Type B pancreatic cell (in vitro differentiated cells): ENCODE data around the gene MRM2. TPM values are rescaled to one million over a fixed set of nuclear protein-coding genes. Genes with fewer than 3 reads are reported as not detected.

Experiments
- DNase-seq: peaks from one replicate; pipeline ENCODE4 v3.0.0; 2021; ENCODE audit warnings: mixed read lengths; ENCODE audit not compliant: unreplicated experiment; ENCODE audit errors: extremely low spot score
- H3K27ac Mint-ChIP-seq: 2 replicates; pipeline ENCODE4 v1.8.0; 2021; ENCODE audit warnings: mild to moderate bottlenecking, mixed read lengths
- H3K27me3 Mint-ChIP-seq: 2 replicates; pipeline ENCODE4 v1.8.0; 2021; ENCODE audit warnings: mixed read lengths
- H3K36me3 Mint-ChIP-seq: 2 replicates; pipeline ENCODE4 v1.8.0; 2021; ENCODE audit warnings: mixed read lengths
- H3K4me1 Mint-ChIP-seq: one replicate; pipeline ENCODE4 v1.8.0; 2021; ENCODE audit warnings: mixed read lengths; ENCODE audit not compliant: unreplicated experiment
- H3K4me3 Mint-ChIP-seq: 2 replicates; pipeline ENCODE4 v1.8.0; 2021; ENCODE audit warnings: mild to moderate bottlenecking, mixed read lengths
- H3K9me3 Mint-ChIP-seq: 2 replicates; pipeline ENCODE4 v1.8.0; 2021; ENCODE audit warnings: mixed read lengths
- microRNA-seq: library from miRNA; unstranded; fragments of <30 nt; microRNA quantifications from one replicate; pipeline ENCODE4, GENCODE V29; 2020
- total RNA-seq: library from RNA; stranded (reverse); gene quantifications from 2 replicates; pipeline ENCODE4 v1.2.1, GENCODE V29; 2021; ENCODE audit warnings: low replicate concordance
- TF ChIP-seq, protein P1 (sequence below): fragments of 200-600 bp; sonication (generic); conservative IDR thresholded peaks from 2 replicates; pipeline ENCODE4 v1.5.0; 2021; ENCODE audit warnings: antibody characterized with exemption, mild to moderate bottlenecking

Gene MRM2
- total RNA-seq, 1 donor from 2014 or later, result 35.3 TPM

GRCh38 chr7:2192831-2193534 is 49.0 kb downstream of the MRM2 start:
- Mint-ChIP-seq H3K27ac (peak overlapping the region; percentile 92), H3K4me3 (peak overlapping the region; percentile 15), H3K4me1 (peaks cover 23% of the 10 kb centered on the region), H3K9me3 (no peaks in the 10 kb centered on the region), H3K27me3 (no peaks in the 10 kb centered on the region), H3K36me3 (peaks cover 46% of the 10 kb centered on the region)
- no peak for DNase-seq
- TF ChIP-seq, protein P1, sequence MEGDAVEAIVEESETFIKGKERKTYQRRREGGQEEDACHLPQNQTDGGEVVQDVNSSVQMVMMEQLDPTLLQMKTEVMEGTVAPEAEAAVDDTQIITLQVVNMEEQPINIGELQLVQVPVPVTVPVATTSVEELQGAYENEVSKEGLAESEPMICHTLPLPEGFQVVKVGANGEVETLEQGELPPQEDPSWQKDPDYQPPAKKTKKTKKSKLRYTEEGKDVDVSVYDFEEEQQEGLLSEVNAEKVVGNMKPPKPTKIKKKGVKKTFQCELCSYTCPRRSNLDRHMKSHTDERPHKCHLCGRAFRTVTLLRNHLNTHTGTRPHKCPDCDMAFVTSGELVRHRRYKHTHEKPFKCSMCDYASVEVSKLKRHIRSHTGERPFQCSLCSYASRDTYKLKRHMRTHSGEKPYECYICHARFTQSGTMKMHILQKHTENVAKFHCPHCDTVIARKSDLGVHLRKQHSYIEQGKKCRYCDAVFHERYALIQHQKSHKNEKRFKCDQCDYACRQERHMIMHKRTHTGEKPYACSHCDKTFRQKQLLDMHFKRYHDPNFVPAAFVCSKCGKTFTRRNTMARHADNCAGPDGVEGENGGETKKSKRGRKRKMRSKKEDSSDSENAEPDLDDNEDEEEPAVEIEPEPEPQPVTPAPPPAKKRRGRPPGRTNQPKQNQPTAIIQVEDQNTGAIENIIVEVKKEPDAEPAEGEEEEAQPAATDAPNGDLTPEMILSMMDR, result no peak

- Mint-ChIP-seq H3K4me1 (peaks cover 23% of the 10 kb centered on the region), H3K27ac (peak overlapping the region; percentile 86), H3K36me3 (peaks cover 38% of the 10 kb centered on the region), H3K9me3 (no peaks in the 10 kb centered on the region), H3K4me3 (peak overlapping the region; percentile 38), H3K27me3 (no peaks in the 10 kb centered on the region)
- TF ChIP-seq, protein P1, result peak; percentile 22
- no peak for DNase-seq
Observed at GRCh38 chr7:2191016-2191415, 51.0 kb downstream of the MRM2 start.

- TF ChIP-seq, protein P1, result no peak
- no peaks in the 10 kb centered on the region for H3K9me3 Mint-ChIP-seq
- H3K4me3 Mint-ChIP-seq, result peak overlapping the region; percentile 48
- H3K4me1 Mint-ChIP-seq, result peaks cover 26% of the 10 kb centered on the region
- no peaks in the 10 kb centered on the region for H3K27me3 Mint-ChIP-seq
- peaks cover 36% of the 10 kb centered on the region for H3K36me3 Mint-ChIP-seq
- H3K27ac Mint-ChIP-seq, result peak overlapping the region; percentile 86
- DNase-seq, result no peak
Observed at GRCh38 chr7:2190531-2190930, 51.5 kb downstream of the MRM2 start.

DNA sequence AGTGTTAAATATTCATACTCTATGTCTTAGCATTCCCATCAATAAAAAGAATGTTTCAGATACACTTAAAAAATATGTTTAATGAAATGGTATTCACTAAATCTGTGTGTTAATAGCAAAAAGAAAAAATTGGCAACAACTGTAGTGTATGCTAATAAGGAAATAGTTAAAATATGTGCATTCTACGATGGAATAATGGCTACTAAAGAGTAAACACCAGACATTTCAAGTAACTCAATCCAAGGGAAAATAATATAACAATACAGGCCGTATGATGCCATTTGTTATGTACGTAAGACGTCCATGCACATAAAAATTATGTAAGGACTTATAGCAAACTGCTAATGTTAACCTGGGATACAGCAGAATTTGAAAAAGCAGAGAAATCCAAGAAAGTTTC is 55.8 kb downstream of the MRM2 start:
- TF ChIP-seq, protein P1, result no peak
- no peaks in the 10 kb centered on the region for H3K27me3 Mint-ChIP-seq
- H3K27ac Mint-ChIP-seq, result no peak overlapping the region
- peaks cover 20% of the 10 kb centered on the region for H3K4me1 Mint-ChIP-seq
- H3K4me3 Mint-ChIP-seq, result no peak overlapping the region
- no peaks in the 10 kb centered on the region for H3K9me3 Mint-ChIP-seq
- H3K36me3 Mint-ChIP-seq, result peaks cover 40% of the 10 kb centered on the region
- no peak for DNase-seq

DNA sequence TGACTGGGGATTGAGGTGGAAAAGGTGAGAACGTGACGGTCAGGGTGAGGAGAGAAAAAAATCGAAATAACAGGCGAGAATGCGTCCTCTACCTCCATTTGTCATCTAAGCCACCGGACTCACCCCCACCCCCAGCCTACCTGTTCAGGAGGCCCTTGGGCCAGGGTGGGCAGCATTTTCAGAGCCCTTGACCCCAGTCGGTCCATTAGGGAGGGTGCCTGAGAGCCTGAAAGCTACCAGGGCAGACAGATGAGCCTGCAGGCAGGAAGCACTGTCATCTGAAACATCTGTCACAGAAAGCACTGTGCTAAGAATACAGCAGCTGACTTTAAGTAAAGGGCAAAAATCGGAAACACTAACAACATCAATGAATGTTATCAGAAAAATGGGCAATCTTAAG is 56.3 kb downstream of the MRM2 start:
- DNase-seq, result no peak
- Mint-ChIP-seq H3K27me3 (no peaks in the 10 kb centered on the region), H3K4me3 (no peak overlapping the region), H3K4me1 (peaks cover 16% of the 10 kb centered on the region), H3K9me3 (no peaks in the 10 kb centered on the region), H3K36me3 (peaks cover 39% of the 10 kb centered on the region), H3K27ac (peak overlapping the region; percentile 9)
- TF ChIP-seq, protein P1, result no peak

Small RNAs within 50 kb of the gene (microRNA-seq; reads per million reads assigned to microRNA genes)
- not detected for gene MIR6836

Other genes with a start within 250 kb of the MRM2 start
- gene MAD1L1, start 9.3 kb downstream of the MRM2 start, total RNA-seq, result 32.0 and 40.7 TPM in 2 replicates
- gene NUDT1, start within 50 bp of the MRM2 start, total RNA-seq, result 25.1 and 32.2 TPM in 2 replicates
- 29.1 and 40.6 TPM in 2 replicates for gene SNX8, start 72.2 kb upstream of the MRM2 start, total RNA-seq
- 178 and 183 TPM in 2 replicates for gene EIF3B, start 112.6 kb upstream of the MRM2 start, total RNA-seq
- gene CHST12, start 161.4 kb upstream of the MRM2 start, total RNA-seq, result 17.6 and 22.4 TPM in 2 replicates
- gene GRIFIN, start 234.2 kb upstream of the MRM2 start, total RNA-seq, result not detected in 2 replicates